GM19099 (cell line): Measurements from ENCODE around the gene B3GALNT2.

Experiments used
- POLR2A ChIP-seq: IDR thresholded peaks from 3 replicates; pipeline ENCODE4 v1.6.1; 2011; ENCODE audit warnings: low read depth; ENCODE audit not compliant: insufficient read length; ENCODE audit errors: extremely low read depth

B3GALNT2 gene

GRCh38 chr1:235504122-235504493, at the start of gene B3GALNT2:
B3GALNT2 (minus strand) TSS chr1:235504452; CDS start chr1:235504252, 200 bp downstream.
- peak; percentile 63 for TF ChIP-seq POLR2A

GRCh38 chr1:235553112-235553551, 48.9 kb upstream of the B3GALNT2 start:
- no peak for TF ChIP-seq POLR2A

DNA sequence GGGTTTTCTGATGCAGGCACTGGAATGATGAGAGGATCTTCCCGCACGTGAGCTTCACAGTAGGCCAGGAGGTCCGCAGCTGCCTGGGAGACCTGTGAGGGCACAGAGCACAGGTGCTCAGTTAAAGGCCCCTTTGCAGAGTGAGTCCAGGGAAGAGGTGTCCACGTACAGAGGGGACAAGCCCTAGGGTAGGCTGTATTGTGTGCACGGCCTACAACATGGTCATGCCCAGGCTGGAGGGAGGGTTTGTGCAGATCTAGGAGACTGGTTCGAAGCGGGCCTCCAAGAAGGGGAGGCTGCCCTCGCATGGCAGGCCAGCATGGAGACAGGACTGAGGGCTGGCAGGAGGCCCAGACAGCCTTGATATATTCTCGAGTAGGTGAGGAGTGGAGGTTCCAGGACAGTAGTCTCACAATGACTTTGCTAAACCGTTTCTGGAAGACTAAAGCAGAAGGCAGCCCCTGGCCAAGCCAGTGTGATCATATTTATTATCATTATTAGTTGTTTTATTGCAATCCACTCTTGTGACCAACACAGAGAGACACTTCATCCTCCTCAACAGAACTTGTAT, 48.0 kb upstream of the B3GALNT2 start:
- no peak for TF ChIP-seq POLR2A

DNA sequence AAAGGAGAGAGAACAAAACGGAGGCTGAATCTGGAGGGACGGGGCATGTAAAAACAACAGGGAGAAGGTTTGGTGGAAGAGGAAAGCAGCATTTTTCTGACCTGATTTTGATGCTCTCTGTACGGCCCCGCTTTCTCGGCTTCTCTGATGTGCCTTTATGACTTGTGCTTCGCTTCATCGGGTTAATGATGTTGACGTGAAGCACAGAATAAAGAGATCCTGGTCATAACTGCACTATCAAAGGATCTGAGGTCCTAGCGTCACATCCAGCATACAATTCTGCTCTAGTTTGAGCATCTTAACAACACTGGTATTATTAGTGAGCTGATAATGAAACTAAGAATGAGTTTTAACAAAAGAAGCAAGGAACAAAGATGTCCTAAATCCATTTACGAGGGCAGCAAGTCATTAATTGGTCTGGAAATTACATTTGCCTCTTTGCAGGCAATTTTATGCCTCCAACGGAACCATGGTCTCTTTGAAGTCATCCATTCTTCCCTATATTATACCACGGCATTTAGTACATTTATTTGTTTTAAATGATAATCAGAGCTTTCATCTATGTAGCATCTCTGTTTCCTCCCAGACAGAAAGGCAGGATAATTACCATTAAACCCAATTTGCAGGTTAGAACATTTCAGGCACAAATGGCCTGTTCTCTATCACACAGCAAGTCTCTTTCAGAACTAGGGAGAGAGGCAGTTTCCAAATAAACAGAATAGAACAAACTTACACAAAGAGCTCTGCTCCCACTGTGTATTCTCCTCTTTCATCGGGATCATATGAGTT, 45.3 kb upstream of the B3GALNT2 start:
- no peak for TF ChIP-seq POLR2A

GRCh38 chr1:235545292-235545930, 41.2 kb upstream of the B3GALNT2 start:
- no peak for TF ChIP-seq POLR2A

DNA sequence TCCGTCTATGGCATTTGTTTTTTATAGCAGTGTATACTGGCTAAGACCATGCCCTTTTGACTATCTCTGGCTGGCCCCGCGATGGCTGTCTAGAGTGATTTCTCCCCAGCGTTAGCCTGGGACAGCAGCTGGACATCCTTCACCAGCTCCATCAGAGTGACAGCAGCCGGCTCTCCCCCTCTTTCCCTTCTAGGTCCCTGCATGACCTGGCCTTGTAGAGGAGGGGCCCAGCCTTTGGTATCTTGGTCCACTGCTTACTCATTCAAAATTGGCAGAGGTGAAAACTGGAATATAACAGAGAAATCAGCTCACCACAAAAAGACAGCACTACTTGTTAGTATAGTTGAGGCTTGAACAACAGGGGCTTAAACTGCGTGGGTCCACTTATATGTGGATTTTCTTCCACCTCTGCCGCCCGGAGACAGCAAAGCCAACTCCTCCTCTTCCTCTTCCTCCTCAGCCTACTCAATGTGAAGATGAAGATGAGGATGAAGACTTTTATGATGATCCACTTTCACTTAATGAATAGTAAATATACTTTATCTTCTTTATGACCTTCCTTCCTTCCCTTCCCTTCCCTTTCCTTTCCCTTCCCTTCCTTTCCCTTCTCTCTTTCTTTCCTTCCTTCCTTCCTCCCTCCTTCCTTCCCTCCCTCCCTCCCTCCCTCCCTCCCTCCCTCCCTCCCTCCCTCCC, 29.4 kb upstream of the B3GALNT2 start:
- TF ChIP-seq POLR2A, result no peak

- no peak for TF ChIP-seq POLR2A
Measured at GRCh38 chr1:235532360-235532759, 28.1 kb upstream of the B3GALNT2 start.

DNA sequence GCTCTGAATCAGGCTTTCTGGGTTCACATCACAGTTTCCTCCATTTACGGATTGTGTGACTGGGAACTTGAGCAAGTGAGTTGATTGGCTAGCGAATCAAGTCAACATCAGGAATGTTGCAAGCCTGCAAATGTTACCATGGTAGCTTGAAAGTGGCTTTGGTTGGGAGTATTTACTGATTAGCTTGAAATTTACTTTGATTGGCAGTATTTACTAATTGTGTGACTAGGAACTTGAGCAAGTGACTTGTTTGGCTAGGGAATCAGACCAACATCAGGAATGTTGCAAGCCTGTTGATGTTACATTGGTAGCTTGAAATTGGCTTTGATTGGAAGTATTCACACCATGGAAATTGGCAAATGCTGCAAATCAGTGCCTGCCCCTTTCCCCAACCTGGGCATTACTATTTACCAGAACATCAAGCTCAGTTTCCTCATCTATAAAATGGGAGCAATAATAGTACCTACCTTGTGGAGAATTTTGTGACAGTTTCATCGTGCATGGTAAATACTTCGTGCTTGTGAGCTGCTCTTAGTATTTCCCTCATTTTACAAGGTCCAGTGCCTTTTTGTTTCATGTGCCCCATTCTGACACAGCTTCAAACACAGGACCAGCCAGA, 23.1 kb upstream of the B3GALNT2 start:
- TF ChIP-seq POLR2A, result no peak

DNA sequence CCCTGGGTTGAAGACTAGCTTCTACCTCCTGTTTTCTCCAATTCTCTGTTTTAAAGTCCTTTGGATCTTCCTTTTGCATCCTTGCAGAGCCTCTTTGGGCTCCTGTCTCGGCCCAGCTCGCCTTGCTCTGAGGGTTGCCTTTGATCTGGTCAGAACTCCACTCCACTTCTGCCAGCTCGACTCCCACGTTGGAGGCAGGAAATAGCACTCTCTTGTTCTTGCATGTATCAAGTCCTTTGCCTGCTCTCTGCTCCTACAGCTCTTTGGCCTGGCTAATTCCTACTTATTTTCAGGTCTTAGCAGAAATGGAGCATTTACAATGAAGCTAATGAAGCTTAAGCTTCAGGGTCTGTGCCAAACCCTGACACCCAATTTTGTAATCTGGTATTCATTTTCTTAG, 21.1 kb upstream of the B3GALNT2 start:
- TF ChIP-seq POLR2A, result no peak

DNA sequence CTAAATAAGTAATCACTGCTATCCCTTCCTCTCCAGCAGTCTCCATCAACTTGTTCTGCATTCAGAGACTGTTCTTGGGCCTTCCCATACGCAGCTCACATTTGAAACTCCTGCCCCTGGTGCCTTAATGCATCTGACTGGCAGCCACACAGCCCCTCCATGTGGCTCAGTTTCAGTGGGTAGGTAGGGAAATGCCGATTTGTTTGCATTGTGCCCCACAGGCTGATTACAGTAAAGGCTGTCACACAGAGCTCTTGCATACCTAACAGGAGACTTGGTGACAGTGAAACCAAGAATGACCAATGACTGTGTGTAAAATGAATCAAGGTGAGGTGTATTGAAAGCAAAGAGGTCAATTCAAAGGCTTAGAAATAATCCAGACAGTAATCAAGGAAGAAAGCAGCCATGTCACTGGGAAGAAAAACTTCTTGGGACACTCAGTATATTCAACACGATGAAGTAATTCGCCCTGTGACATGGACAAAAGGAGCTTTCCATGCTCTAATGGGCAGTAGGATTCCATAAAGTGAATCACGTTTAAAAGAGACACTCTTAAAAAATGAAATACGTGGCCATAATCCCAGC, 12.7 kb upstream of the B3GALNT2 start:
- no peak for TF ChIP-seq POLR2A

DNA sequence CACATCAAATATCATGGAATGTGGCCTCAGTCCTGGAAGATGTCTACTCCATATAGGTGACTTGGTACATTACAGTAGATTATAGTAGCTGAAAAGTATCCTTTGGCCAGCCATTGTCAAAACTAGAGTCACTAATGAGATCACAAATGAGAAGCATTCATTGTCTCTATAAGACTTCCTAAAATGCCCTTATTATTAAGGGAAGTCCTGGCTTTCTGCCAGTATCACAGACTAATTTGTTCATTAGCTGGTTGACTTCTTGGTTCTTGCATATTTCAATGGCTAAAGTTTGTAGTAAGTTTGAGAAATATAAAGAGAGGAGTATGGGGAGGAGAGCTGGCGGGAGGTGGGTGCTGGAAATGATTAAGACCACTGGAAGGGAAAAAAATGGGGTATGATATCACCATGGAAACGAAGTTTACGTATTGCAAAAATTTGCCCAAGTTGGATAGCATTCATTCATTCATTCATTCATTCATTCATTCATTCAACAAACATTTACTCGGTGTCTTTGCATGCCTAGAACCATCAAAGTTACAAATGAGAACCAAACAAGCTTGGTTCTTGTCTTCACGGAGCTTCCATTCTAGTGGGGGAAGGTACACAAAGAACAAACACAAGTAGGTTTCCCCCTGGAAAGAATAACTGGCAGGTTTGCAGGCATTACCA, 11.7 kb upstream of the B3GALNT2 start:
- TF ChIP-seq POLR2A, result no peak

DNA sequence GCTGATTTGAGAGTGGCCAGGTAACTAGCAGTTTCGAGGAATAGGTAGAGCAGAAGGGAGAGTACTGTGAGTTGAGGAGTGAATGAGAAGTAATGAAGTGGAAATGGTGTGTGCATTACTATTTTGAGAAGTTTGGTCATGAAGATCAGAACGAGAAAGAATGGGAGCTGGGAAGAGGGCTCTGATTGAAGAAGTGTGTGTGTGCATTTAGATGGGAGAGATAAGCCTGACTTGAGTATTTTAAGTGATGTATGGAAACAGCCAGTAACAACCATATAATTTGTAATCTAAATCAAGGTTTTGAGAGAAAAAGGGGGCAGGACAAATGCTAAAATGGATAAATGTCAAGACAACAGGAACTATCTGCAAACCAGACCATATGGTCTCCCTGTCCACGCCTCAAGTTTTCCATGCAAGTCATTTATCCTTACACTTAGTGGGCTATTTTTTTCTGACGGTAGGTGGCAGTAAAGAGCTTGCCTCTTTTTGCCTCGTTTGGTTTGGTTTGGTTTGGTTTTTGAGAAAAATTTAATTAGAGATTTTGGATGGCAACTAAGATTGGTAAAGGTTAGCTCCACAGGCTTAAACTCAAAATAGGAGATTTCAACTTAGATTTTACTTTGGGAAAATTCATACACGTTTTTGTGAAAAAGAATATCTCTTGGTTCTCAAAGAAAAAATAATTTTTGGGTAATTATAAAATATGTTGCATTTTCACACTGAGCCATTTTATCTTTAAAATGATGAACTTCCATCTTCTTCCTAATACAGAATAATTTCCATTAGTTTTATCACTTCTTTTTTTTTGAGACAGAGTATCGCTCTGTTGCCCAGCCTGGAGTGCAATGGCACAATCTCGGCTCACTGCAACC, 9.5 kb upstream of the B3GALNT2 start:
- no peak for TF ChIP-seq POLR2A
